ENCODE results near the gene PLD5.

DNA sequence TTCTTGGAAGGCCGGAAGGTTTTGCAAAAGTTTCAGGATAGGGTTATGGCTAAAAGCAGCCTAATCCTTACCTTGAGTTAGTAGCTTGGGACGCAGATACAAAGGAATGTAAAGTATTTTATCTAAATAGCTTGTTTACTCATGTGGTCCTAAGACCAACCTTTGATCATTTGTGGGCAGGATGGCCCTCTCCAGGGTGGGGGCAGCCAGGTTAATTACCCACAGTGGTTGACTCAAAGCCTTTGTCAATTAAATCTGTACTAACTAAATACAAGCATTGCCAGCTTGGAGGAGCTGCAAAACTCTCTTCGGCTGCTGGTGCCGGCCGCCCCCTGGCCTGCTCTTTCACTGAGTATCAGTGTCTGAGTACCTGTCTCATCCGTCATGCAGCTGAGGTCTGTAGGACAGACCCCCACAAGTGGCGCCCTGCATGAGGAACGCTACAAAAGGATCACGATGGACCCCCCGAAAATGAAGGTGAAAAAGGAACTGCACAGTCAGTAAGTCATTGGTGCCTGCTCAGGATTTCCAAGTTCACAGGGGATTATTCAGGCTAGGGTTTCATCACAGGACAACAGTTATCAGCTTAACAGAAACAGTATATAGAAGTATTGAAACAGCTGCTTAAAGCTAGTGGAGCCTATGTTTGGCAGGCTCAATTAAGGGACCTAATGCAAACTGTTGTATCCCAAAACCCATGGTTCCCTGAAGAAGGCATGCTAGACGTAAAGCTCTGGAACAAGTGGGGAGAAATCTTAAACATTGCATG lies 313.1 kb downstream of the PLD5 start:
- no peak for TF ChIP-seq EZH2 (optimal IDR thresholded peaks at IDR 0.05; ENCODE audit: low read depth, low read length)
- TF ChIP-seq, protein P1, sequence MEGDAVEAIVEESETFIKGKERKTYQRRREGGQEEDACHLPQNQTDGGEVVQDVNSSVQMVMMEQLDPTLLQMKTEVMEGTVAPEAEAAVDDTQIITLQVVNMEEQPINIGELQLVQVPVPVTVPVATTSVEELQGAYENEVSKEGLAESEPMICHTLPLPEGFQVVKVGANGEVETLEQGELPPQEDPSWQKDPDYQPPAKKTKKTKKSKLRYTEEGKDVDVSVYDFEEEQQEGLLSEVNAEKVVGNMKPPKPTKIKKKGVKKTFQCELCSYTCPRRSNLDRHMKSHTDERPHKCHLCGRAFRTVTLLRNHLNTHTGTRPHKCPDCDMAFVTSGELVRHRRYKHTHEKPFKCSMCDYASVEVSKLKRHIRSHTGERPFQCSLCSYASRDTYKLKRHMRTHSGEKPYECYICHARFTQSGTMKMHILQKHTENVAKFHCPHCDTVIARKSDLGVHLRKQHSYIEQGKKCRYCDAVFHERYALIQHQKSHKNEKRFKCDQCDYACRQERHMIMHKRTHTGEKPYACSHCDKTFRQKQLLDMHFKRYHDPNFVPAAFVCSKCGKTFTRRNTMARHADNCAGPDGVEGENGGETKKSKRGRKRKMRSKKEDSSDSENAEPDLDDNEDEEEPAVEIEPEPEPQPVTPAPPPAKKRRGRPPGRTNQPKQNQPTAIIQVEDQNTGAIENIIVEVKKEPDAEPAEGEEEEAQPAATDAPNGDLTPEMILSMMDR (IDR thresholded peaks at IDR 0.05; ENCODE audit: low read length): no peak
- no peak for TF ChIP-seq EZH2phosphoT487 (IDR thresholded peaks at IDR 0.05; ENCODE audit: low read length)

Data from MM.1S (cell line).